ENCODE data around the gene ZMYM1.
"Not testable (repeated sequence)": the region's sequence is repeated elsewhere in the genome, so short reads cannot be mapped to it uniquely, and the experiment has no call there.

ZMYM1 gene

GRCh38 chr1:35069746-35070145, 9.4 kb upstream of the ZMYM1 start:
- no peak for TF ChIP-seq CTCF (IDR thresholded peaks at IDR 0.05)

DNA sequence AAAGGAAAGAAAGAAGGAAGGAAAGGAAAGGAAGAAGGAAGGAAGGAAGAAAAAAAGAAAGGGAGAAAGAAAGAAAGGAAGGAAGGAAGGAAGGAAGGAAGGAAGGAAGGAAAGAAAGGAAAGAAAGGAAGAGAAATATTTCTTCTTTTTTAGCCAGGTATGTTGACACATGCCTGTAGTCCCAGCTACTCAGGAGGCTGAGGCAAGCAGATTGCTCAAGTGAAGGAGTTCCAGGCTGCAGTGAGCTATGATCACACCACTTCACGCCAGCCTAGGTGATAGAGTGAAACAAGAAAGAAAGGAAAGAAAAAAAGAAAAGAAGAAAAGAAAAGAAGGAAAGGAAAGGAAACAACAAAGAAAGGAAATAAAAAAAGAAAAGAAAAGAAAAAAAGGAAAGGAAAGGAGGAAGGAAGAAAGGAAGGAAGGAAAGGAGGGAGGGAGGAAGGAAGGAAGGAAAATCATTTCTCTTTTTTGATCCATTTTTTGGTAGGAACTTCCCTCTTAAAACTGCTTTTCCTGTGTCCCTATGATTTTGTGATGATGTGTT, 5.8 kb upstream of the ZMYM1 start:
- no peak for DNase-seq (ENCODE audit: low spot score)
- no peak for TF ChIP-seq CTCF (IDR thresholded peaks at IDR 0.05)
- H3K27ac ChIP-seq: no peak overlapping the region
- H3K4me3 ChIP-seq: no peak overlapping the region

More at GRCh38 chr1:35069746-35070145, 9.4 kb upstream of the ZMYM1 start:
- no peak overlapping the region for H3K4me3 ChIP-seq
- DNase-seq (ENCODE audit: low spot score): no peak
- H3K27ac ChIP-seq: no peak overlapping the region

DNA sequence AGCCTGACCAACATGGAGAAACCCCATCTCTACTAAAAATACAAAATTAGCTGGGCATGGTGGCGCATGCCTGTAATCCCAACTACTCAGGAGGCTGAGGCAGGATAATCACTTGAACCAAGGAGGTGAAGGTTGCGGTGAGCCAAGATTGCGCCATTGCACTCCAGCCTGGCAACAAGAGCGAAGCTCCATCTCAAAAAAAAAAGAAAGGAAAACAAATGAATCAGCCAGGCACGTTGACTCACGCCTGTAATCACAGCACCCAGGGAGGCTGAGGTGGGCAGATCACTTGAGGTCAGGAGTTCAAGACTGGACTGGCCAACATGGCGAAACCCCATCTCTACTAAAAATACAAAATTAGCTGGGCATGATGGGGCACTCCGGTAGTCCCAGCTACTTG, 2.8 kb upstream of the ZMYM1 start:
- not testable (repeated sequence) for H3K27ac ChIP-seq; H3K4me3 ChIP-seq; DNase-seq (ENCODE audit: low spot score)

DNA sequence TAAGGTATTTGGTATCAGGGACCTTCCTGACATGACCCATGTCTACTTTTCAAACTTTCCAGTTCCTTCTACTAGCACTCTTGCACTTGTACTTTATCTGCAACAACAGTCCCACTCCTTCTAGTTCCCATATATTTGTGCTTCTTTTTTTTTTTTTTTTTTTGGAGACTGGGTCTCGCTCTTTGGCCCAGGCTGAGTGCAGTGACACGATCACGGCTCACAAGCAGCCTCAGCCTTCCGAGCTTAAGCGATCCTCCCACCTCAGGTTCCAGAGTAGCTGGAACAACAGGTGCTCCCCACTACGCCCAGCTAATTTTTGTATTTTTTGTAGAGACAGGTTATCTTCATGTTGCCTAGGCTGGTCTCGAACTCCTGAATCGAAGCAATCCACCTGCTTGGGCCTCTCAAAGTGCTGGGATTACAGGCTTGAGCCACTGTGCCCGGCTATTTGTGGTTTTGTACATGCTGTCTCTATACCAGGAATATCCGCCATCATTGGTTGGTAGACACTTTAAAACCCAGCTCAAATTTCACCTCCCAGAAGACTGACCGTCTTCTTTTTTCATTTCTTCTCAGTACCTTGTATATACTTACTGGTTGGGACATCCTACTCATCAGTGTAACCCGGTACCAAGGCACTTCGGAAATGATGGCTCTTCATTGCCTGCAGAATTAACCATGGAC, 1.1 kb downstream of the ZMYM1 start:
- TF ChIP-seq CTCF (IDR thresholded peaks at IDR 0.05): no peak
- H3K27ac ChIP-seq: no peak overlapping the region
- no peak for DNase-seq (ENCODE audit: low spot score)

DNA sequence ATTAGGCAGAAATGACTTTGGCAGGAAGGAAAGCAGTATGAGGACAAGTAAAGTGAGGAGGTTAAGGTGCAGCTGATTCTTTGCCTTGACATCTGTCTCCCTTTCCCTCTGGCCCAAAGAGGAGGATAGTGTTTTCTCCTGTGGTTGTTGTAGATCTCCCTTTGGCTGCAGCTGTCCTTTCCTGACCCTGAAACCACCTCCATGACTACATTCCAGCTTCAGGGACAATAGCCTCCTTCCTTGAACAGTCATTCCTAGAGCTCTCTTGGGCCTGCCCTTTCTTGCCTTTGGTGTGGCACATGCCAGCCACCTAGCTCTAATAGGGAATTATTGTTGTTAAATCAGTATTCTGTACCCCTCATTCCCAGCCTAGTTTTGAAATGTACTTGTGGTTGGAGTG, 6.2 kb downstream of the ZMYM1 start:
- no peak overlapping the region for H3K4me3 ChIP-seq
- no peak for DNase-seq (ENCODE audit: low spot score)
- H3K27ac ChIP-seq: no peak overlapping the region
- no peak for TF ChIP-seq CTCF (IDR thresholded peaks at IDR 0.05)

More for the DNA sequence above, 1.1 kb downstream of the ZMYM1 start:
- H3K4me3 ChIP-seq: peak overlapping the region; percentile 81

DNA sequence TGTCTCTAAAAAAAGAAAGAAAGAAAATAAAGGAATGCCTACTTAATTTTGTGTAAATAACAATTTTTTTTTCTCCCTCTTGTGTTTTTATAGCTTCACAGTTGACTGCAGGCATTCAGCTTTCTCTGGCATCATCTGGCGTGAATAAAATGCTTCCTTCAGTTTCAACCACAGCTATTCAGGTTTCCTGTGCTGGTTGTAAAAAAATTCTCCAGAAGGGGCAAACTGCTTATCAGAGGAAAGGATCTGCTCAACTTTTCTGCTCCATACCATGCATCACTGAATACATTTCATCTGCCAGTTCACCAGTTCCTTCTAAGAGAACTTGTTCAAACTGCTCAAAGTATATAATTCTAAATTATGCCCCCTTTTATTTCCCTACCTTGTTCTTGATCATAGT, 18.0 kb downstream of the ZMYM1 start:
- DNase-seq (ENCODE audit: low spot score): no peak
- TF ChIP-seq CTCF (IDR thresholded peaks at IDR 0.05): no peak
- no peak overlapping the region for H3K4me3 ChIP-seq
- no peak overlapping the region for H3K27ac ChIP-seq

DNA sequence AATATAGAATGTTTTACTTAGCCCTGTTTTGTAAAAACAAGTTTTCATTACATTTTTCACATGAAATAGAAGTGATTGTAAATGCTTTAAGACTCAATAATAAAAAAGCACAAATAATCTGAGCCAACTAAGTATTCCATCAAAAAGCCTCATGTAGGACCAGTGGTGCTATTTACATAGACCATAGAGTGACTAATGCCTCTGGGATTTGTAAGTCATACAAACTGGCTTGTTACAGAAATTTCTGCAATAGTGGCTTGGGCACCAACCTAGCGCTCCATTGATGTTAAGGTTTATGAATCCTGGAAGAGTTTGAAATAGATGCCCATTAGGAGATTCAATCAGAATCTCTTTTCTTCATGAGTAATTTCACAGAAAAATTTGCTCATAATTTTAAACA, 31.9 kb downstream of the ZMYM1 start:
- no peak for TF ChIP-seq CTCF (IDR thresholded peaks at IDR 0.05)
- Histone ChIP-seq H3K27ac (no peak overlapping the region), H3K4me3 (no peak overlapping the region)
- DNase-seq (ENCODE audit: low spot score): no peak
